Measurements from ENCODE around the gene RAB11A.

RAB11A gene

GRCh38 chr15:65869126-65869953 is at the start of gene RAB11A:
Gene RAB11A (plus strand): TSS chr15:65869491. CDS start chr15:65869586, 95 bp downstream.
- peak; percentile 89 to 92 for DNase-seq (ENCODE audit: low read depth in 2 of 2)

- DNase-seq (ENCODE audit: low read depth in 2 of 2) = no peak
Observed at GRCh38 chr15:65819563-65819960, 49.7 kb upstream of the RAB11A start.

GRCh38 chr15:65821070-65821469 is 48.2 kb upstream of the RAB11A start:
- no peak for DNase-seq (ENCODE audit: low read depth in 2 of 2)

DNA sequence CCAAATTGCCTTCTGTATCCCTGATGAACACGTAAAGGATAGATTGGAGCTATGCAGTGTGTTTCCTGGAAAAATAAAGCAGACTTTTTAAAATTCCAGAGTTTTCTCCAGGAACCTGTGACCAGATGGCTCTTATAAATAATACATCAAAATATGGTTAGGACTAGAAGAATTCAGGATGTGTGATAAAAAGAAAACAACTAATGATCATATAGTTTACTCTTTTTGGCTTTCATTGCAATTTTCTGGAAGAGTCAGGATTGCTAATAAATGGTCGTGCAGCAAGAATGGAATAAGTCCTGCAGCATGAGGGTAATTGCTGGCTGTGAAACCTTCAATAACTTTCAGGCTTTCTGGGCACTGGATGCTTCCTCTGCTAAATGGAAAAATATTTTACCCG is 47.0 kb upstream of the RAB11A start:
- no peak for DNase-seq (ENCODE audit: low read depth in 2 of 2)

DNA sequence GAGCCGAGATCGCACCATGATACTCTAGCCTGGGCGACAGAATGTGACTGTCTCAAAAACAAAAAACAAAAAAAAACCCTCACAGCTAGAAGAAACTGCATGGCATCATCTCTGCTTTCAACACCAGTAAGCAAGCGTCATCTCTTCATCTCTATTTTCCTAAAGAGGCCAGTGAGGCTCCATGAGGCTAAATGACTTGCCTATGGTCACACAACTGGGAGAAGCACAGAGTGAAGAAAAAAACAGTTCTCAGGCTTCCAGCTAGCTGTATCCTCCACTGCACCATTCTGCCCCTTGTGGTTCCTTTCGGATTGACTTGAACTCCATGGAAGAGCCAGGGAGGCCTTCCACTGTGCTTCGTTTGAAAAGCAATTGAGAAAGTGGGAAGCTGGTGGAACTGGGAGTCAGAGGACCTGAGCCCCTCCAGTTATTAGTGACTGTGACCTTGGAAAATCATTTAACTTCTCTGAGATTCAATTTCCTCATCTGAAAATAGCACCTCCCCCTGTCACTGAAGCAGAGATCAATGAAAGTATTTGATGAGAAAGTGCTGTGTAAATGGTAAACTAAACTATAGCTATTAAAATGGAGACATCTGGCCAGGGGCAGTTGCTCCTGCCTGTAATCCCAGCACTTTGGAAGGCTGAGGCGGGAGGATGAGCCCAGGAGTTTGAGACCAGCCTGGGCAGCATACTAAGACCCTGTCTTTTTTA is 45.1 kb upstream of the RAB11A start:
- no peak for DNase-seq (ENCODE audit: low read depth in 2 of 2)

GRCh38 chr15:65824941-65825544 is 44.2 kb upstream of the RAB11A start:
- DNase-seq (ENCODE audit: low read depth in 2 of 2) = no peak

DNA sequence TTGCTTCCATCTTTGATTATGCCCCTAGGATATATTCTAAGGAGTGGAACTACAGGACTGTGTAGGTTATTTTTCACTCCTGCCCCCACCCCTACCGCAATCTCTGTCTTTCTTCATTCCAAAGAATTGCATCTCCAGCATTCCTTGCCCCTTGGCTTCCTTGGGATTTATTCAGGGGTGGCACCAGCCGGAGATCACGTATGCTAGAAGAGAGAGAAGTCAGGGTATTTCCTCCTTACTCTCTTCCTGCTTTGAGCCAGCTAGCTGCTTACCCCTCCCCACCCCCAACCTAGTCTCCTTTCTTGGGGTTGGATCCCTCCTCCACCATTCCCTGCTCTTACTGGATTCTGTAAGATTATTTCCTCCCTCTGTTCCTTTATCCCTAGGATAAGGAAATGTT is 42.2 kb upstream of the RAB11A start:
- no peak for DNase-seq (ENCODE audit: low read depth in 2 of 2)

GRCh38 chr15:65828585-65828984 is 40.7 kb upstream of the RAB11A start:
- no peak for DNase-seq (ENCODE audit: low read depth in 2 of 2)

- no peak for DNase-seq (ENCODE audit: low read depth in 2 of 2)
Observed at GRCh38 chr15:65829130-65829764, 40.0 kb upstream of the RAB11A start.

DNA sequence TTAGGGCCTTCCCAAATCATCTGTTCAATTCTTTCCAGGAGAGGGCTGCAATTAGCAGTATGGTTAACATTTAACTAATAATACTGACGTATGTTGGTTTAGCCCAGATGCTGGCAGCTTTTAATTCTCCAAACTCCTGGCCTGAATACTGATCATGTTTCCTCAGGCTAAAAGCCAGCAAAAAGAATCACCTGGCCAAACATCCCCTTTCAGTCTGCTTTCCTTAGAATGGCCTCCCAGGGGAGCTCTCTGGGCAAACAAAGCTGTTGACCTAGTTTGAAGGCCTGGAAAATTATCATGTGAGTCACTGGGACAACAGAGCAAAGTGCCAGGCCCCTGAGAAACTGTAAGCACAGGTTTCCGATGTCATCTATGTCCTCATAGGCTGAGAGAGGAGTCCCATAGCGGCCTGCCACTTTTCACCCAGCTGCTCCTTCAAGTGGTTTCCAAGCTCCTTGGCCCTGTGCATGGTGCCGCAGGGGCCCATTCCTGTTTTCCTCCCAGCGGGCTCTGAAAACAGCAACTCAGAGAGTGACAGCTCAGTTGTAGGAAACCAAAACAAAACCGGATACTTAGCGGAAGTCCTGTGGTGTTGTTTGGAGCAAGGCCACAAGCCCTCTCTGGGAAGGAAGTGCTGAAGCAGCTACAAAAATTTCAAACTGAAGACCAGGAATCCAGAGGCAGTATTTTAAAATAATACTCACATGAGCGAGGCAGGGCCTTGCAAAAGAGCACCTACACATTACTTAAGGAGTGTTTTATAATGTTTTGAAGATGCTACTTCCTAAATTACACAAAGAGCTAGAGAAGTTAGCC is 36.5 kb upstream of the RAB11A start:
- DNase-seq (ENCODE audit: low read depth in 2 of 2) = peak; percentile 26 to 28

GRCh38 chr15:65833501-65834205 is 35.6 kb upstream of the RAB11A start:
- no peak for DNase-seq (ENCODE audit: low read depth in 2 of 2)

- no peak for DNase-seq (ENCODE audit: low read depth in 2 of 2)
Observed at GRCh38 chr15:65834603-65835282, 34.5 kb upstream of the RAB11A start.

- DNase-seq (ENCODE audit: low read depth in 2 of 2) = no peak
Observed at GRCh38 chr15:65835447-65835846, 33.8 kb upstream of the RAB11A start.

DNA sequence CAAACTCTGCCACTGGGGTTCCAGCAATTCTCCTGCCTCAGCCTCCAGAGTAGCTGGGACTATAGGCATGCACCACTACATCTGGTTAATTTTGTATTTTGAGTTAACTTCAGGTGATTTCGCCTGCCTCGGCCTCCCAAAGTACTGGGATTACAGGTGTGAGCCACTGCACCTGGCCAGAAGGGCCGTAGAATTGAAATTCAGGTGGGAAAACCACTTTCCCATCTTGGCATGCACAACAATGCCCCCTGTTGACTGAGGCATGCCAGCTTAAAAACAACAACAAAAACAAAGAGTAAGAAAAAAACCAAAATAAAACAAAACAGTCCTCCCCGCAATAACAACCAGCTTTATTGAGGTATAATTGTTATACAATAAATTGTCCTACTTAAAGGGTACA is 32.6 kb upstream of the RAB11A start:
- no peak for DNase-seq (ENCODE audit: low read depth in 2 of 2)

GRCh38 chr15:65837301-65838294 is 31.7 kb upstream of the RAB11A start:
- no peak for DNase-seq (ENCODE audit: low read depth in 2 of 2)

DNA sequence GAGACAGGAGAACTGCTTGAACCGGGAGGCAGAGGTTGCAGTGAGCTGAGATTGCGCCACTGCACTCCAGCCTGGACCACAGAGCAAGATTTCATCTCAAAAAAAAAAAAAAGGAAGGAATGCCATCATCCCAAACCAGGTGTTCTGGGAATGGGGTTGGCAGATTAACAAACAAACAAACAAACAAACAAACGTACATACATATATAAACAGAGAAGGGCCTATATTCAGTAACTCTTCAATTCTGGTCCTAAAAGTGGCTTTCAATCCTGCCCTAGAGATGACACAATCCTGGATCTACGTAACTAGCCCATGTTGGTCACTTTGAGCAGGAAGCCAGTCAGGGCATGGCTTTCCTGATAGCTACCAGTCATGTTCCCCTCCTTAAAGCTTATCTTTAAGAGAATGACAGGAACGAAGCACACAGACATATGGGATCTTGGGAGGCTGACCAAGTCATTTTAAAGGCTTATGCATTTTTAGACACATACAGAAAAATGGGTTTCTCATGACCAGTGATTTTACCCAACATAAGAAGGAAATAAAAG is 29.9 kb upstream of the RAB11A start:
- DNase-seq (ENCODE audit: low read depth in 2 of 2) = no peak

DNA sequence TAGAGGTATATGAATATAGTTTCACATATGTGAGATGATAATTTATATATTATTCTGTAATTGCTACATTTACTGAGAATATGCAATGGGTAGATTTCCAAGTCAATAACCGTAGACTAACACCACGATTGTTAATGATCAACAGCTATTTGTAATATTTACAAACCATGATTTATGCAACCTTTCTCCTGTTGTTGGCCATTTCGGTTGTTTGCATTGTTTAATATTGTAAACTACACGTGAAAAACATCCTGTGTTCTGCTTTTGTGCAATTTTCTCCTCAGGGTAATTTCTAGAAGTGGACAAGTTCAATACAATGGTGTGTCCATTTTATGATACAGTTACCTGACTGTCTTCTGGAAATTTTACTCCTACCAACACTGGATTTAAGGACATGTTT is 29.3 kb upstream of the RAB11A start:
- DNase-seq (ENCODE audit: low read depth in 2 of 2) = no peak

- DNase-seq (ENCODE audit: low read depth in 2 of 2) = no peak
Observed at GRCh38 chr15:65841121-65841930, 28.0 kb upstream of the RAB11A start.
